SK-MEL-5 (cell line): ENCODE data around the gene PLEKHA5. TPM values are rescaled to one million over a fixed set of nuclear protein-coding genes. Genes with fewer than 3 reads are reported as not detected.

Experiments
- DNase-seq: peaks from one replicate; pipeline ENCODE4 v3.0.0-alpha.2; 2016; ENCODE audit warnings: low read depth, low spot score
- in situ Hi-C: cut with HindIII; loops from 2 replicates; pipeline ENCODE4 v1.10.0; 2016; ENCODE audit warnings: low sequenced_read_pairs, high pct_unique_total_duplicates, low pct_unique_long_range_greater_than_20kb
- total RNA-seq: library from RNA; depleted of rRNA; stranded (reverse); fragments of >200 nt; shearing (Covaris generic); gene quantifications from 2 replicates; pipeline ENCODE4 v1.2.3, GENCODE V29; 2014

Gene PLEKHA5
- total RNA-seq, 1 experiment from 2014 or later: 236 TPM

DNA sequence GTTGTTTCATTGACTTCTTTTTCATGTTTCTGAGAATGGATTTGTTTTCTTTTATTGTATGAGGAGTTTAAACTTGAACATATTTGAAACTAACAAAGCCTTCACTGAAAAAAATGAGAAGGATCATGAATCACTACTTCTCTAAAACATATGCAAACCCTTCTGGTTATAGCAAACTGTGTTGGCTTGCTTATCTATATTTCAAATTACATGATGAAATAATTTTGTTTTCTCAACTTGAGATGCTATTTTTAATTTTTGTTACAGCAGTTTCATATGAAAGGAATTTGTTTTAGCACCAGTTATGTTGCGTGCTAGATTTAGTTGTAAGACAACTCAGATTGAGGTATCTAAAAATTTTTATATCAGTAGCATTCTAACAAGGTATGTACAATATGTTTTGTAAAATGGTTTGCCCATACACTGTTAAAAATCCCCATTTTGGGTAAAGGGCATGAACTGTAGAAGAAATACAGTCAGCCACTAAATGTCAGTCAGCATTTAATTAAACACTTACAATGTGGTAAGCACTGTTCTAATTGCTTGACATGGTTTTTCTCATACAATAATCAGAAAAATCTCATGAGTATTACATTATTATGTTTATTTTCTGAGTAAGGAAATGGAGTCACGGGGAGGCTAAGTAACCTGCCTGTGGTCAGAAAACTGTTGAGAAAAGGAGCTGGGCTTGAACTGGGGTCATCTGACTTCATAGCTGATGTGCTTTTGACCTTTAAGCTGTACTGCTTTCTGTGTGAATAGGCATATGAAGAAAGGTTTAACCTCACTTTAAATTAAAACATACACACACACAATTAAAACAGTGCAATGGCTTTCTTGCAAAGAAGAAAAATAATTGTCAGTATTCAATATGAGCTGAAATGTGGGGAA lies 105.7 kb downstream of the PLEKHA5 start:
- peak; percentile 81 for DNase-seq
- in situ Hi-C loops: no loop called here

DNA sequence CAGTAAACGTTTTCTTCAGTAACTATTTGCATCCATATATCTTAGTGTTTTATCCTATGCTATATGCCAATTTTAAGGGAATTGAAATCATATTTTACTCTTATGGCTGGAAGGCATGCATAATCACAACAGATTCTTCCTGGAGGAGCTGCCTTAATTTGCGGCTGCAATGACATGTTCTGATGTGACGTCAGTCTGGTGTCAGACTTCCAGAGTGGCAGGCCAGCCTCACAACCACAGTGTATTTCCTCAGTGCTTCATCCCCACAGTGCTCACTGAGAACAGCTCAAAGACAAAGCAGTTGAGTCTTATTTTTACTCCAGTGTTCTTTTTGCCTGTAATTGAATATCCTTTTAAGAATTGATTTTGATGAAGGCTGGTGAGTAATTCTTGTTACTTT lies 107.1 kb downstream of the PLEKHA5 start:
- peak; percentile 97 for DNase-seq
- in situ Hi-C loops: no loop called here

DNA sequence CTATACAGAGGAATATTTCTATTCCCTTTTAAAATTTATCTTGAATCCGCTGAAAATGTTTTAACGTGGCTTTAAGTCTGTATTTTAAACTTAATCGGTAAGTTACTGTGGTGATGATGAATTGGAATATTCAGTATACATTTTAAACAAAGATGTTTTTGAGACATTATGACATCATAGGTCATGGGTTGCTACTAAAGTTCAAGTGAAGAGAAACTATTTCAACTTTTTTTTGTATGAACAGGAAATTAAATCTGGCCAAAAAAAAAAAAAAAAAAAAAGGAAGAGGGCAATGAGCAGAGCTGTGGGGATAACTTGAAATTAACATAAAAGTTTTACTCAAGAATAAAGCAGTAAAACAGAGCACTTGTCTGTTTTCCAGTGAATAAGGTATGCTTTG lies 109.0 kb downstream of the PLEKHA5 start:
- DNase-seq: peak; percentile 89
- in situ Hi-C loops: no loop called here

DNA sequence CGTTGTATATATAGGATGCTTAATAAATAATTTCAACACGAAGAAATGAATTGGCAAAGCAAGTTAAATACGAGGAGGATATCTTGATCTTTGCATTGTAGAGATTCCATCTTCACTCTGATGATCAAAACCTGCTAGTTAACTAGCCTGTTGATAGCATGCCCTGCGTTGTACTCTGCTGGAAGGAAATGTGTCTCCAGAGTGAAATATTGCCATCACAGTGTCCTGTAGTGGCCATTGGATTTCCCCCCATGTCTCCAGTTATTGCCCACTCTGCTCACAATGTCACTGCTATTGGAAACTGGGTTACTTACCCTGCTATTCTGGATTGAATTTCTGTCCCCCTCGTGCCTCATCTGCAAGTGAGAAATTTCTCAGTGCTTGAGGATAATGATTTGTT lies 109.6 kb downstream of the PLEKHA5 start:
- DNase-seq: peak; percentile 52
- in situ Hi-C loops: no loop called here

DNA sequence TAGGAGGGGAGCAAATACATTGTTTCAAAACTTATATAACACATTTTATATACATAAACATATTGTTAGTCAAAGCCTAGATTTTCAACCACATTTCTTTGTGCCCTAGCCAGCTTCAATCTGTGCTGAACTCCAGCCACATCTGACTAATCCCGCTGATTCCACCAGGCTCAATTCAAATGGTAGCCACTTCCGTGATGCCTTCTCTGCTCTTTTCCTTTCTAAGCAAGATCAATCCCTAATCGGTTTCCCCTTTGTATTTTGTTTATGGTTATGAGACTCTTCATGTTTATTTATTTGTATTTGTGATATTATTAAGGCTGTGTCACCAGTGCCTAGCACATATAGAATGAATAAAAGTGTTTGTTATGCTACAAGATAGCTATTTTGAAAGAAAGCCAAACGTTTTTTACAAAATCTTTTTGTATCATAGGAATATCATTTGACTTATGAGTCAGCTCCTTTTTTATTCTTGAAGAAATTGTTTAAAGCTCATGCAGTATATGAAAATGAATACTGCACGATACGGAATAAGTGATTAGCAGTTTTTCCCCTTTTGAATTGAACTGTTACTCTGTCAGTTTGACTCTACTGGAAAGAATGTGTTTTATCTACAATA lies 110.2 kb downstream of the PLEKHA5 start:
- in situ Hi-C loops: no loop called here
- peak; percentile 57 for DNase-seq

DNA sequence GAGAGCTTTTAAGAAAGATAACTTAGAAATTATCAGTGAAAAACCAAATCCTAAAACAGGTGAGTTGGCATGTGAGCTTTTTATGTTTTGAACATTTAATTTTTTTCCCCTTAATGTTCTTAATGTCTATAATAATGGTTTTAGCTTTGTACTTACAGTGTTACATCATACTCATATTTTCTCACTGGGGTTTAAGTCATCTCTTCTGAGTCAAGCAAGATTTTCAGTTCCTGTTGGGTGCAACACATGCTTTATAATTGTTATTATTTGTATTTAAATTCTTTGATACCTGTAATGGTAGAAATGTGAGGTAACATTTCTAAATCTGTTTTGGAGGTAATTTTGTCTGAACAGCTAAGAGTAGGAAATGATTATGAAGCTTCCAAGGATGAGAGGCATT lies 113.0 kb downstream of the PLEKHA5 start:
- no peak for DNase-seq
- in situ Hi-C loops: no loop called here

DNA sequence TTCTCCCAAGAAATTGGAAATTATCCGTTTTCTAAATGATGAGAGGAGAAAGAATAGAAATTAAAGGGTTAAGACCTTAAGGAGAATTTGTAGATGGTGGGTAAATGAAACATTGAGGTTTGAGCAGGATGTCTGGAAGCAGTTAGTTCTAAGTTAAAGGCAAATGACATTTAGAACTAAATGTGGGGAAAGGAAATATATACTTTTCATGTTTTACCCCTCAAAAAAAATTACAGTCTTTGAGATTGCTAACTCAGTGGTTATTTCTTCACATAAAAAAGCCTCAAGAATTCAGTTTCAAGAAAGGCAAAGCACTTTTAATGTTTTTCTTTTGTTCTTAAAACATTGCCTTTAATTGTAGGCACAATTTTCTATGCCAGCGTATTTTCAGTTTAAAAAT lies 114.0 kb downstream of the PLEKHA5 start:
- in situ Hi-C loops: no loop called here
- DNase-seq: no peak

DNA sequence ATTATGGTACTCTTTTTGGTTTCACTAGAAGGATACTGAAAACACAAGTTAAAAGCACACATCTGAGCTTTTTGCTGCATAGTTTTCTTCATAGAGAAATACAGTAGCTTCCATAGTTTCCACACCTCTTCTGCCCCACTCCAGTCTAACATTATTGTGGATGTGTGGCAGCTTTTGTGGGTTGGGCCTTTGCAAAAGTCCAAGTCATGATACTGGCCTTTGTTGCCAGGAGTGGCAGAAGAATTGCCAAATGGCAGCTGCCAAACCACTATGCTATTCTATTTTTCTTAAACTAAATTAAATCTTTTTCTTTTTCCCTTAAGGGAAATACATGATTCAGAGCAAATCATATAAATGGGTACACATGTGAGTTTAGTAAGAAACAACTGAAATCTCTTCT lies 114.8 kb downstream of the PLEKHA5 start:
- peak; percentile 40 for DNase-seq
- in situ Hi-C loops: no loop called here

DNA sequence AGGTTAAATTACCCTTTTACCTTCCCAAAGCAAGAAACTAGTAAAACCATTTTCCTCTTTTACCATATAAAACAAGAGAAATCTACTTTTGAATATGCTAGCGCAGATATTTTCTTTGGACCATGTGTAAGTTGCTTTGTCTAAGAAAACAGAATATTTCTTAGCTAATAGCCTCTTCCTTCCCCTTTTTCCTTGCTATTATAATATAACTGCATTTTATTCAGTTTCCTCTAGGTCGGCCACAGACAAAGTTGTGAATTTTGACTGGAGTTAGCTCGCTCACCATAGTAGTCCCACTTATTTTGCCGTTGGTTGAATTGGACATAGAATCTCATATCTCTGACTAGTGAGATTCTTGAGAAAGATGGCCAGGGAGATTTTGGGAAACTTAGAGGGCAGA lies 115.6 kb downstream of the PLEKHA5 start:
- in situ Hi-C loops: no loop called here
- DNase-seq: no peak

DNA sequence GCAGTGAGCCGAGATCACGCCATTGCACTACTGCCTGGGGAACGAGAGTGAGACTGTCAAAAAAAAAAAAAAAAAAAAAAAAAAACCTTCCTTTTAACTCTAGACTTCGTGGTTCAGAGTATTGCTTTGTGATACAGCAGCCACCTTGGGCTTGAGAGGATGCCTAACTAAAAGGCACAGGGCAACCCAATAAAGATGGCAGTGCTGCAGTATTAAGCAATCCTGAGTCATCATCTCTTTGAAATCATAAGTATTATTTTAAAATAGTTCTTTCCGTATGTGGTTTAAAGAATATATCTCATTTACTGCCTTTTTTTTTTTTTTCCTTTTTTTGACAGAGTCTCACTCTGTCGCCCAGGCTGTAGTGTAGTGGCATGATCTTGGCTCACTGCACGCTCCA lies 116.1 kb downstream of the PLEKHA5 start:
- in situ Hi-C loops: no loop called here

DNA sequence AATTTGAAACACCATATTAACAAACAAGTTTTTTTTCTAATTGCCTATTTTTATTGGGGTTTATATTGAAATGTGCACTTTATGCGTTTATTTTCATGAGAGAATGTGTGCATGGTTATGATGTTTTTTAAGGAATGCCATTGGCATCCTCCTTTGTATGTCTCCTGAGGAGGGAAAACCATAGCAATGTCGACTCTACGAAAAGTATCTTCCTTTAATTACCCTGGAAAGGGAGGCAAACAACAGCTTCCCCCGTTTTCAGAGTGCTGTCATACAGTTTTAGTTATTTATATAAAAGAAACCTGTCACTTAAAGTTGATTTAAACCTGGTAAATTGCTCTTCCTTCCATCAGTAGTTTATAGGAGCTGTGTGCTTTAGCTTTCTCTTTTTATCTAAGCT lies 117.4 kb downstream of the PLEKHA5 start:
- DNase-seq: no peak
- in situ Hi-C loops: no loop called here

More for the DNA sequence above, 116.1 kb downstream of the PLEKHA5 start:
- no peak for DNase-seq

DNA sequence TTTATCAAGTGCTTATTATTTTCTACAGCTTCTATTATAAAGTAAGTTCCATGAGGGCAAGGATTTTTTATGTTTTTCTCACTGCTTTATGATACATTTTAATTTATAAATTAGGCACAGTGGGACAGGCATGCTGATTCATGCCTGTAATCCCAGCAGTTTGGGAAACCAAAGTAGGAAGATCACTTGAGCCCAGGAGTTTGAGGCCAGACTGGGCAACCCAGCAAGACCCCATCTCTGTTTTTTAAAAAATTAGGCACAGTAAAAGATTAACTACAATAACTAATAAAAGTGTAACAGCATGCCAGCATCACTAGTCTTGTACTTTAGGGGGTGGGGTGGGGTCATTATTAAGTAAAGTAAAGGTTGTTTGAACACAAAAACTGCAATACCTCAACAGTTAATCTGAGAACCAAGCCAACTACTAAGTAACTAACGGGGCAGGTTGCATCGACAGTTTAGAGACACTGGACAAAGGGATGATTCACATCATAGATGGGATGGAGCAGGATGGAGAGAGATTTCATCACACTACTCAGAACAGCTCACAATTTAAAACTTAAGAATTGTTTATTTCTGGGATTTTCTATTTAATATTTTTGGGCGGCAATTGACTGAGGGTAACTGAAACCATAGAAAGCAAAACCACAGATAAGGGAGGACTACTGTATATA lies 119.5 kb downstream of the PLEKHA5 start:
- in situ Hi-C loops: no loop called here
- peak; percentile 51 for DNase-seq

DNA sequence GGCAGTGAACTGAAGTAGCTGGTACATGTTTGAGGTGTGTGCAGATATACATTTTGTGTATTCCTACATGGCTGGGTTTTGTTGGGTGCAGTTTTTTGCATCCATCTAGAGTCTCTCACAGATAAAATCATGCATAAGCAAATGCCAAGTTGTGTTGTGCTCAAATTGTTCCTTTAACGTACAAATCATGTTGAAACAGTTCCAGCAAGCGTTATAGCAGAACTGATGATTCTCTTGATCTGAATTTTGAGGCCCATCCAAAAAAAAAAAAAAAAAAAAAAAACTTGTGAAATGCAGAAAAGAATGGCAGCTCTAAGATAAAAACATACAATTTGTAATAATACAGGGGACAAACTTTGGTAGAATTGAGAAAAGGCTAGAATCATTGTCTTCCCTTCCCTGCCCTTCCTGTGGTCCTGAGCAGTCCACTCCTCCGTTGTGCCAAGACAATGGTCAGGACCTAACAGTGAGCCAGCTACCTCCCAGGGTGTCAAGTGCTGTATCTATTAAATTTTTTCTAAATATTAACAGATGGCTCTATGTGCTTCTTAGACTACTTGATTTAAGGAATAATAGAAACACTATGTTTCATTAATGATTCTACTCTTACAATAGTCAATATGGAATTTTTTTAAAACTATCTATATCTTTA lies 122.1 kb downstream of the PLEKHA5 start:
- in situ Hi-C loops: no loop called here
- no peak for DNase-seq

DNA sequence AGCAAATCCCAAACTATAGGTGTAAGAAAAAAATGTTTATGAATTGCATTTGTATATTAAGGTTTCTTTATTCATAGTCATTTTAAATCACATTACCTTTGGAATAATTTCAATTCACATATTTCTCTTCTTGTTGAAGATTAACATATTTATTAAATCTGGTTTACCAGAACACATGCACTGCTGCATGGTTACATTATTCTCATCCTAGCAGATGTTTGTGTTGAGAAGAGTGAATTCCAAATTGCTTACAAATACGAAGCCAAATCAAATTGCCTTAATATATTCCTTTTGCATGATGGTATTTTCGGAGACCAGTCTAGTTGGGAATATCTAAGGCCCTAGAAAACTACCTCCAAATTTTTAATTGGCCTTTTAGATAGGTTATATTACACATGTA lies 130.6 kb downstream of the PLEKHA5 start:
- in situ Hi-C loops: no loop called here

DNA sequence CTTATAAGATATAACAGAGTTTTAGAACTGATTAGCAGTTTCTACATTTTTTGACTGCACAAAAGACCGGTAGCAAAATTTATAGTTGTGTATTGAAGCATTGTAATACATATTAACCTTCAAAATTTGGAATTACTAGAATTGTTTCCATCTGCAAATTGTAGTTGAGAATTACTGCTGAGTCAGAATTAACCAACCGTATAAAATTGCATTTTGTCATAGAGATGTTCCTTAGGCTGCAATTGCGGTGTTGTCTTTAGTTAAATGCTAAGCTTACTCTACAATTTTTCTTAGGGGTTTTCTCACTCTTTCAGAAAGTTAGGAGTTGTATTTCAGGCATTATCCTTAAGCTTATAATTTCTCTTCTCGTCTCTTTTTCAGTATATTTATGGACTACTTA lies 132.2 kb downstream of the PLEKHA5 start:
- DNase-seq: no peak
- in situ Hi-C loops: no loop called here

More for the DNA sequence above, 130.6 kb downstream of the PLEKHA5 start:
- no peak for DNase-seq

DNA sequence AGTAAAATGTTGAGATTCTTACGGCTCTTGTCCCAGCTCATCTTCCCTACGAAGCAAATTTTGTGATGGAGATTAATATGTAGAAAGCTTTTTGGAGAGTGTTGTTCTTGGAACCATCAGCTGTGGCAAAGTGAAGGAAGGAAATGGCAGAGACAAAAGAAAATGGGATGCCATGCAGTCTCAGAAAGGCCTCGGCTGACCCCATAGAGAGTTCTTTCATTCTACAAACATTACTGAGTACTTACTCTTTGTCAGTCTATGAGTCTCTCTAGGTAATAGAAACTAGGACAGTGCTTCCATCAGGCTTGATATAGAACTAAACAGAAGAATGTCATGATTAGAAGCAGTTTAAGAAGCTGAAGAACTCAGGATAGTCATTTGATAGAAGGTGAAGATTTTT lies 134.1 kb downstream of the PLEKHA5 start:
- DNase-seq: no peak
- in situ Hi-C loops: no loop called here

DNA sequence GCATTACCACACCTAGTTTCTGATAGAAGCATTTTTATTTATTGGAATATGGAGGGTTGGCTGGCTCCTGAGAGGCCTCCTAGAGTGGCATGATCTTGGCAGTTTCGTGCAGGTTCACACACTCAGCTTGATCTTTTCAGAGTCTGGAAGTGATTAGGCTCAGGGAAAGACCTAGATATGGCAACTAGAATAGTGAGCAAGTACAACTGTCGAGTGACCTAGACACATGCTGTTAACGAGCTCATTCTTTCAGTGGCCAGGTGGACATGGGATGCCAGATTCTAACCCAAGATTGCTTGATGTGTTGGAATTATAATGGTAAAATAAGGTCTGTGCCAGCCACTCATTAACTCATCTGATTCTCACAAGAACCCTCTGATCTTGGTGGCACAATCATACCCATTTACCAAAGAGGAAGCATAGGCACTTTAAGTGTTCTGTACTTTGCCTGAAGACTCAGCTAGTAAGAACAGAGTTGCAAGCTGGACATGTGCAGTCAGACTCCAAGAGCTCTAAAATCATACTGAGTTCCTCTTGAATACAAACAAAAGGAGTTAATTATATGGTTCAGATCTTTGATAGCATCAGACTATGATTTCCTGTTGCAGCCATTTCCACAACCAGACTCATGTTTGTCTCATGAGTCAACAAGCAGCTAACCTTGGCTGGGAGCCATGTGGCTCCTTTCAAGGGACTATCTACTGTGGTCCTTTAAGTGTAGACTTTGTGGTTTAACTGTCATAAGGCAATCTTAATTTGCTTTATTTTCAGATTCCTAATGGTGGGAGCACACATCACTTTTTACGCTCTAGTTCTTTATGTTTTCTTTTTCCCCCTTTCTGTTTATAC lies 144.2 kb downstream of the PLEKHA5 start:
- peak; percentile 94 for DNase-seq
- in situ Hi-C loops: no loop called here
